ENCODE measurements around the gene COL23A1.

- TF ChIP-seq GATA2 (IDR thresholded peaks at IDR 0.05; ENCODE audit: low read depth, low read length) (no peak), GATA3 (IDR thresholded peaks at IDR 0.05; ENCODE audit: low read depth, low read length) (no peak)
Measured at GRCh38 chr5:178208540-178209227, 381.5 kb downstream of the COL23A1 start.

Measured in SH-SY5Y (cell line).